Measurements from ENCODE around the gene MAN2A2. TPM values are rescaled to one million over a fixed set of nuclear protein-coding genes. Genes with fewer than 3 reads are reported as not detected.

The MAN2A2 gene
- total RNA-seq, 1 experiment from 2014 or later: 2.1 TPM

DNA sequence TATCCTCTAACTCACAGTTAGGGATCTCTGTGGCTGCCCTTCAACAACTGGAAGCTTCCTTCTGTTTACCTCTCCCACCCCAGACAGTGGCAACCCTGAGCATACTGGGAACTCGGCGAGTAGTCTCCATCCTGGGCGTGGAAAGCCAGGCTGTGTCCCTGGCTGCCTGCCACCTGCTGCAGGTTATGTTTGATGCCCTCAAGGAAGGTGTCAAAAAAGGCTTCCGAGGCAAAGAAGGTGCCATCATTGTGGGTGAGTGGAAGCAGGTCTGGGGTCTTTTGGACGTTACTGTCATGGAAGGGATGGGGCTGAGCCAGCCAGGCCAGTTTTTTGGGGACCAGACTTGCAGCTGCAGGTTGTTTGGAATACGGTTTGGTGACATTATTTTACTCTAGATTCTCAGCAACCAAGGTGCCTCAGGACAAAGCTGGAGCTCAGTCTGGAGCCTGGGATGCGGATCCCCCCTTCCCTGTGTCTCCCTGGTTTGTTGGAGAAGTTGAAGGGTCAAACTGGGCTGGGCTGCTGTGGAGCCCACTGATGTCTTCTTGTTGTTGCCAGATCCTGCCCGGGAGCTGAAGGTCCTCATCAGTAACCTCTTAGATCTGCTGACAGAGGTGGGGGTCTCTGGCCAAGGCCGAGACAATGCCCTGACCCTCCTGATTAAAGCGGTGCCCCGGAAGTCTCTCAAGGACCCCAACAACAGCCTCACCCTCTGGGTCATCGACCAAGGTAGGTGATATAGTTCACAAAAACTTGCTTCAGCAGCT, 39.4 kb downstream of the MAN2A2 start:
- DNase-seq (ENCODE audit: low read depth): no peak

DNA sequence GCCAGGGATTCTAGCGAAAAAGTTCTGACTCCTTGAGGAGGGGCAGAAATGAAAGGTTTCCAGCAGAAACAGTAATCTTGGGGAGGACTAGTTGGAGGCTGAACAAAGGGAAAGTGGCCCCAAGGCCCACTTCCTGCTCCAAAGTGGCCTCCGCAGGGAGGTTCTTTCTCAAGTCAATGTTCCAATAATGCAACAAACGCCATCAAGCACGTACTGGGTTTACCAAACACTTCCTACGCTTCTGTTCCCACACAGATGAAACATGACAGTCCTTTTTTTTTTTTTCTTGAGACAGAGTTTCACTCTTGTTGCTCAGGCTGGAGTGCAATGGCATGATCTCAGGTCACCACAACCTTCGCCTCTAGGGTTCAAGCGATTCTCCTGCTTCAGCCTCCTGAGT, 42.0 kb downstream of the MAN2A2 start:
- DNase-seq (ENCODE audit: low read depth): no peak

DNA sequence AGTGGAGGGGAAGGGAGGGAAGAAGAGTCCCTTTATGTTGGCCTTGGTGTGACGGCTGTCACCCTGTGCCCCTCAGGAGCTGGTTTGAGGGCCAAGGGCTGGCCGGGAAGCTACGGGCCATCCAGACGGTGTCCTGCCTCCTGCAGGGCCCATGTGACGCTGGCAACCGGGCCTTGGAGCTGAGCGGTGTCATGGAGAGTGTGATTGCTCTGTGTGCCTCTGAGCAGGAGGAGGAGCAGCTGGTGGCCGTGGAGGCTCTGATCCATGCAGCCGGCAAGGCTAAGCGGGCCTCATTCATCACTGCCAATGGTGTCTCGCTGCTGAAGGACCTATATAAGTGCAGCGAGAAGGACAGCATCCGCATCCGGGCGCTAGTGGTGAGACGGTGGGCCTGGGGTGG, 43.4 kb downstream of the MAN2A2 start:
- DNase-seq (ENCODE audit: low read depth): no peak

DNA sequence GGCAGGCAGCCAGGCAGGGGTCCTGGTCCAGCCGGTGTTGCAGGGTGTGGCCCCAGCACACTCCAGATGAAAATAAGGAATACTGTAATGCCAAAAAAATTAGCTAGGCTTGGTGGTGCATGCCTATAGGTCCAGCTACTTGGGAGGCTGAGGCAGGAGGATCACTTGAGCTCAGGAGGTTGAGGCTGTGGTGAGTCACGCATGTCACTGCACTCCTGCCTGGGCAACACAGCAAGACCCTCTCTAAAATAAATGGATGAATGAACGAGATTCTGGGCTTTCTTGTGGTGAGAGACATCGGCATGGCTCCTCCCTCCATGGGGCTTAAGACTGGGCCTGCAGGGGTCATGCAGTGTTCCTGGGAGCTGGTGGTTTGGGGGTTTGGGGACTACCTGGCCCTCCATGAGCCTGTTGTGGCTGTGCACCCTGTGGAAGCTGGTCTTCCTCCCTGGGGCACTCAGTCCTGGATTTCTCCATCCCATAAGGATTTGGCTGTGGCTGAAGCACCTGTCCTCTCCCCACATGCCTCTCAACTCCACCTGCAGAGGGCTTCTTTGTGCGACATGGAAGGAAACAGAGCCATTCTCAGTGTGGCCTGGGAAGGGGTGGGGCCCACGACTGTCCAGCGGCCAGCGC, 44.0 kb downstream of the MAN2A2 start:
- DNase-seq (ENCODE audit: low read depth): no peak

DNA sequence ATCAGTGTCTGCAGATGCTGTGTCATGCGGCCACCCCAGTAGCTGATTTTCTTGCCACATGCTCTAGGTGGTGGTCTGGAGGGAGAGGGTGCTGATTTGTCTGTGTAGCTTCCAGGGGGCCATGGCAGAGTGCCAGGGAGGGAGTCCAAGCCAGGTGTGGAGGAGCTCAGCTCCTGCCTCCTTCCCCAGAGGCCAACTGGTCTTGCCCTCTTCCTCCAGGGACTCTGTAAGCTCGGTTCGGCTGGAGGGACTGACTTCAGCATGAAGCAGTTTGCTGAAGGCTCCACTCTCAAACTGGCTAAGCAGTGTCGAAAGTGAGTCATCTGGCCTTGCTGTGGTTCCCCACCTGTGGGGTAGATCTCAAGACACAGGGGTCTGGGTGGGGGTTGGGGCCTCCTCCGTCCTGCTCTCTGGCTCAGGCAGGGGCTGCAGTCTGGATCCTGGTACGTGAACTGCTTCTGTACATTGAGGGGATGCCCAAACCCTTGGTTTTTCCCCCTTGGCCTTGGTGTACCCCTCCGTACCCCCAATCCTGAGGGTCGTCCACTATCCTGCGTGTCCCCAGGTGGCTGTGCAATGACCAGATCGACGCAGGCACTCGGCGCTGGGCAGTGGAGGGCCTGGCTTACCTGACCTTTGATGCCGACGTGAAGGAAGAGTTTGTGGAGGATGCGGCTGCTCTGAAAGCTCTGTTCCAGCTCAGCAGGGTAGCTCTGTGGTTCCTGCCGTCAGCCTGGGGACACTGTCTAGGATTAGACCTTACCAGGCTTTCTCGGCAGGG, 44.7 kb downstream of the MAN2A2 start:
- no peak for DNase-seq (ENCODE audit: low read depth)

DNA sequence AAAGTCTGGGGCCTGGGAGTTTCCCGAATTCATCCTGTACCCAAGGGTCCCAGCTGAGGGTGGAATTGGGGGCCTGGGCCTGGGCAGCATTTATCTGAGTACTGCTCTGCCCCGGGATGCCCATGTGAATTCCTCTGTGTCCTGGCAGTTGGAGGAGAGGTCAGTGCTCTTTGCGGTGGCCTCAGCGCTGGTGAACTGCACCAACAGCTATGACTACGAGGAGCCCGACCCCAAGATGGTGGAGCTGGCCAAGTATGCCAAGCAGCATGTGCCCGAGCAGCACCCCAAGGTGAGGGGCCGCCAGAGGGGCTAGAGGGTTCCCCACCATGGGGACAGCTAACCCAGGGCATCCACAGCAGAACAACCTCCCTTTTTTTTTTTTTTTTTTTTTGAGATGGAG, 45.4 kb downstream of the MAN2A2 start:
- no peak for DNase-seq (ENCODE audit: low read depth)

DNA sequence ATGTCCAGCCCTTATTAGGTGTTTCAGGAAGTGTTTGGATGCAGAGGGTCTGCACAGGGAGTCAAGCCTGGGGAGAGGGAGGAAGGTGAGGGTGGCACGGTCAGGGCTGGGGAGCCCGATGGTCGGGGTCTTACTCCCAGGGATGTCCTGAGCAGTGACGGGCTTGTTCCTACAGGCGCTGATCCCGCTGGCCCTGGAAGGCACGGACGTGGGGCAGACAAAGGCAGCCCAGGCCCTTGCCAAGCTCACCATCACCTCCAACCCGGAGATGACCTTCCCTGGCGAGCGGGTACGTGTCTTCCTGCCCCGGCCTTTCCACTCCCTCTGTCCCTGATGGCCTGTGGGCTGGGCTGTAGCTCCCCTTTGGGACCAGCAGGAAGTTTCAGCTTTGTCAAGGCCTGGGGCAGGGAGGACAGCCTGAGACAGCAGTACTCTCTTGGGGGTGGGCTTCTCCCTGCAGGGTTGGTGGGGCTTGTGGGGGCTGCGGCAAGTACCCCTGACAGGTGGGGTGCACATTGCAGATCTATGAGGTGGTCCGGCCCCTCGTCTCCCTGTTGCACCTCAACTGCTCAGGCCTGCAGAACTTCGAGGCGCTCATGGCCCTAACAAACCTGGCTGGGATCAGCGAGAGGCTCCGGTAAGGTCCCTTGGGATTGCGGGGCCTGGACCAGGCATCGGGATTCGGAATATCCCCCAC, 47.0 kb downstream of the MAN2A2 start:
- no peak for DNase-seq (ENCODE audit: low read depth)

DNA sequence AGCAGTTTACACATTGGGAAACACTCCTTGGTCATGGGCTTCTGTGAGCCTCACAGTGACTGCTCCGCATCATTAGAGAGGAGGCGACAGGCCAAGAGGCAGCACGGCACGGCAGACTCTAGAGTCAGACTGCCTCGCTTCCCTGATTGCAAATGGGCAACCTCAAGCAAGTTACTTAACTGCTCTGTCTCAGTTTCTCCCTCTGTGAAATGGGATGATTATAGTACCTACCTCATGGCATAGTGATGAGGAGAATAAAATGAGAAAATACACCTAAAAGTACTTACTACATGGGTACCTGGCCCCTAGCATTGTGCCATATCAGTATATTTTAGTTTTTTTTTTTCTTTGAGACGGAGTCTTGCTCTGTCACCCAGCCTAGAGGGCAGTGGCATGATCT, 47.6 kb downstream of the MAN2A2 start:
- no peak for DNase-seq (ENCODE audit: low read depth)

DNA sequence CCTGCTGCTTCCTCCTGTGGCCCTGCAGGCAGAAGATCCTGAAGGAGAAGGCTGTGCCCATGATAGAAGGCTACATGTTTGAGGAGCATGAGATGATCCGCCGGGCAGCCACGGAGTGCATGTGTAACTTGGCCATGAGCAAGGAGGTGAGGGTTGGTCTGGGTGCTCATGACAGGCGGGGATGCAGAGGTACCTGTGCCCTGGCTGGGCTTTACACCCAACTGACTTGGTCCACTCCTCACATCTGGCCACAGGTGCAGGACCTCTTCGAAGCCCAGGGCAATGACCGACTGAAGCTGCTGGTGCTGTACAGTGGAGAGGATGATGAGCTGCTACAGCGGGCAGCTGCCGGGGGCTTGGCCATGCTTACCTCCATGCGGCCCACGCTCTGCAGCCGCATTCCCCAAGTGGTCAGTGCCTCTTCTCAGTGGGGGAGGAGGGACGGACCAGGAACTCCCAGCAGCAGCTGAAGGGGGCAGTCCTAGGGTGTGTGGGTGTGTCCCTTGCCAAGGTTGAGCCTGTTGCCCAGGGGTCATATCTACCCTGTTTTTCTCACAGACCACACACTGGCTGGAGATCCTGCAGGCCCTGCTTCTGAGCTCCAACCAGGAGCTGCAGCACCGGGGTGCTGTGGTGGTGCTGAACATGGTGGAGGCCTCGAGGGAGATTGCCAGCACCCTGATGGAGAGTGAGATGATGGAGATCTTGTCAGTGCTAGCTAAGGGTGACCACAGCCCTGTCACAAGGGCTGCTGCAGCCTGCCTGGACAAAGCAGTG, 50.0 kb downstream of the MAN2A2 start:
- DNase-seq (ENCODE audit: low read depth): no peak

DNA sequence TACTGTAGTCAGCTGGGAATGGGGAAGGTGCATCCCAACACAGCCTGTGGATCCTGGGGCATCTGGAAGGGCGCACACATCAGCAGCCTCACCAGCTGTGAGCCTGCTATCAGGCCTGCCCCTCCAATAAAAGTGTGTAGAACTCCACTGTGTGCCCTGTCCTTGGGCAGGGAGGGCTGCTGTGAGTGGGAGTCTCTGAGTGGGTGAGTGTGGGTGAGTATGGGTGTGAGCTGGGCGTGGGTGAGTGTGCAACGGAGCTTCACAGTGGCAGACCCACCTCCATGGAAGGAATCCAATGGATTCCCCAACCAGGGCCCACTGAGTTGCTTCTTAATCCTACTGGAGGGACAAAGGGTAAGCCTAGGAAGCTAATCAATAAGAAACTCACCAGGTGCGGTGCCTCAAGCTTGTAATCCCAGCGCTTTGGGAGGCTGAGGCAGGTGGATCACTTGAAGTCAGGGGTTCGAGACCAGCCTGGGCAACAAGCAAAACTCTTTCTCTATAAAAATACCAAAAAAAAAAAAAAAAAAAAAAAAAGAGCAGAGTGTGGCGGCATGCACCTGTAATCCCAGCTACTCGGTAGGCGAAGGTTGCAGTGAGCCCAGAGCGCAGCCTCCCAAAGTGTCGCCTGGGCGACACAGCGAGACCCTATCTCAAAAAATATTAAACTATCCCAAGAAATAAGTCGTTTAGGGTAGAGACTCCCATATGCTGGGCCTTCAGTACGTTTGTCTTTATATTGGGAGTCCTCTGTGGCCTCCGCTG, 51.0 kb downstream of the MAN2A2 start:
- no peak for DNase-seq (ENCODE audit: low read depth)

DNA sequence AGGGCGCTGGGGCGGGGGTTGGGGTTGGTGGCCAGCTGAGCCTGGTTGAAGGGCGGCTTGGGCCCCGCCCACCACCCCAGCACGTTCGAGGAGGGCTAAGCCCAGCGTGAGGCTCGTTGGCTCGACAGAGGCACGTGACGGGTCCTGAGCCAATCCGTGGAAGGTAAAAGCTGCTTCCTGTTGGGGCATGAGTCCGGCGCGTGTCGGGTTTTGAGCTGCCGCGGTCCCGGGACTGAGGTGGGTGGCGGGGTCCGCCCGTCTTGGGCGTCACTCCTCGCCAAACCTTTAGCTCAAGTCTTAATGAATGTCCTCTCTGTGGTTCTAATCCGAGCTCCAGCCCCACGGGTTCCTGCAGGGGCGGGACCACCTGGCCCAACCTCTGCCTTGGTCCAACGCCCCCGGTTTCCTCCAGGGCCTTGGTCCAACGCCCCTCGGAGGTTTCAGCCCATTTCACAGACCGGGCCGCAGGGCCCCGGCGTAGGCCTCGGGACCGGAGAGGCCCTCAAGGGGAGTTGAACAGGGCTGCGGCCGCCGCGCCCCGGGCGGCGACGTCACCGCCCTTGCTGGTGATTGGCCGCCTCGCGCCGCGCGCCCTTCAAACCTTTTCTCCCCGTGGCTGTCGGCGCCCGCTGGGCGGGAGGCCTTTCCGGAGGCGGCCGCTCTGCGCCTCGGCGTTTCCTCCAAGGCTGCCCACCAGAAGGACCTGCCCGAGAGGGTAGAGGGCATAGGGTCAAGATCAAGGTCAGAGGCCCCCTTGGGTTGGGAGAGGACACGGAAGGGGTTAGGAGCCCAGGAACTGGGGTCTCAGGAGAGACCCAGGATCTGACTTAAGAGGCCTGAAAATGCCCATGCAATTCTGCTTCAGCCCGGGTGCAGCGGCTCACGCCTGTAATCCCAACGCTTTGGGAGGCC, 51.9 kb downstream of the MAN2A2 start, which contains the start of gene RCCD1:
RCCD1 (plus strand) TSS at position 173 of the 912 bp plus-strand sequence. CDS start 1,851 bp downstream, outside the sequence.
- DNase-seq (ENCODE audit: low read depth): peak; percentile 96

DNA sequence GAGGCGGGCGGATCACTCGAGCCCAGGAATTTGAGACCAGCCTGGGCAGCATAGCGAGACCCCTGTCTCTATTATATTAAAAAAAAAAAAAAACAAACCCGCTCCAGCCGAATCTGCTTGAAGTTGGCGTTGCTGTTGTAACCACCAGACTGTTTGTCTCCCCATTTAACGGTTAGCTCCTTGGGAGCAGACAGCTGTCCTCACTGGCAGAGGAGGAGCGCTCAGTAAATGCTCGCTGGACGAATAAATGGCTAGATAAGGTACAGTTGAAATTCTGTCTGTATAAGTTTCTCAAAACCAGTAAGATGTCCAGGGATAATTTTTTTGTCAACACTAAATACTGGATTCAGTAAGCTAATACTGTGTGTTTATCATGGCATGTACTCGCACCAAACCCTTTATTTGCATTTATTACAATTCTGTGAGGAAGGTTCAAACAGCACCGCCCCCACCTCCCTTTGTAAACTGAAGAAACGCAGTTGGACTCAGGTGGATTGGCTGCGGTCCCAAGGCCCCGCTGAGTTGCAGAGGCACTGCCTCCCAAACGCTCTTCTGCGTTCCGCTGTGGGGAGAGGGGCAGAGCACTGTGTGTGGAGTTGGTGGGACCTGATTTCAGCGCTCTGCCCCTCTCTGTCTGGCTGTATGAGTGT, 52.6 kb downstream of the MAN2A2 start:
- peak; percentile 28 for DNase-seq (ENCODE audit: low read depth)

DNA sequence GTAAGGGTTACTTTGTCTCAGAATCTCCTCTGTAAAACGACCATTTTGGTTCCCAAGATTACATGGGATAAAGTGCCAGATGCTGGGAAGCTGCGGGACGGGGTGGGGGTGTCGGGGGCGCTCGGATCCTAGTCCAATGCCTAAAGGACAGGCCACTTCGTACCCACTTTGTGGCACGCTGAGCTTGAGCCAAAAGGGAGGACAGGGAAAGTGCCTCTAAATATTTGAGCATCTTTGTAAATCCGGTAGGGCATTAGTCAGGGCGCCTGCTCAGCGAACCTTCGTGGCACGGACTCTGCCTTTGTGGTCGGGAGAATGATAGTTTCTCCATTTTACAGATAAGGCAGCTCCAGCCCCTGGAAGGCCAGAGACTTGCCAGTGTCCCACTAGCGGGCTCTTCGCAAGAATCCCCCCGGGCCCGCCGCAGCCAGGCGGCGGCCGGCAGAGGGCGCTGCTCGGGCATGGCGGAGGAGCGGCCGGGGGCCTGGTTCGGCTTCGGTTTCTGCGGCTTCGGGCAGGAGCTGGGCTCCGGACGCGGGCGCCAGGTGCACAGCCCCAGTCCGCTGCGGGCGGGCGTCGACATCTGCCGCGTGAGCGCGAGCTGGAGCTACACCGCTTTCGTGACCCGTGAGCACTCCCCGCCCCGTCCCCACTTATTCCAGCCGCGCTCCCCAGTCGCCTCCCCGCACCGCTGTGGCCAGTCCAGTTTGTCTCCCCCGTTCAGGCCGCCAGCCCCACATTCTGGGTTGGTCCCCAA, 53.4 kb downstream of the MAN2A2 start:
- peak; percentile 70 for DNase-seq (ENCODE audit: low read depth)

DNA sequence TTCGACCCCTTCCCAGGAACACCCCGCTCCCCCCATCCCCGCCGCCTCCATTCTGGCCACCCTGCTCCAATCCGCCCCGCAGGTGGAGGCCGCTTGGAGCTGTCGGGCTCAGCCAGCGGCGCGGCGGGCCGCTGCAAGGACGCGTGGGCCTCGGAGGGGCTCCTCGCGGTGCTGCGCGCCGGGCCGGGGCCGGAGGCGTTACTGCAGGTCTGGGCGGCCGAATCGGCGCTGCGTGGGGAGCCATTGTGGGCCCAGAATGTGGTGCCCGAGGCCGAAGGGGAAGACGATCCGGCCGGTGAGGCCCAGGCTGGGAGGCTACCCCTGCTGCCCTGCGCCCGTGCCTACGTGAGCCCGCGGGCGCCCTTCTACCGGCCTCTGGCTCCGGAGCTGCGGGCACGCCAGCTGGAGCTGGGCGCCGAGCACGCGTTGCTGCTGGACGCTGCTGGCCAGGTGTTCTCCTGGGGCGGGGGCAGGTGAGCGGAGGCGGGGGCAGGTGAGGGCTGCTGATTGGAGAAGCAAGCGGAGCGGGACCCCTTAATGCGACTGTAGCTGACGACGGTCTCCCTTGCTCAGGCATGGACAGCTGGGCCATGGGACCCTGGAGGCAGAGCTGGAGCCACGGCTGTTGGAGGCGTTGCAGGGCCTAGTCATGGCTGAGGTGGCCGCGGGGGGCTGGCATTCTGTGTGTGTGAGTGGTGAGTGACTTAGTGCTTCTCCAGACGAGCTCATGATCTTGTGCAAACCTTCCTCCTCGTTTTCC, 54.1 kb downstream of the MAN2A2 start:
- DNase-seq (ENCODE audit: low read depth): no peak

DNA sequence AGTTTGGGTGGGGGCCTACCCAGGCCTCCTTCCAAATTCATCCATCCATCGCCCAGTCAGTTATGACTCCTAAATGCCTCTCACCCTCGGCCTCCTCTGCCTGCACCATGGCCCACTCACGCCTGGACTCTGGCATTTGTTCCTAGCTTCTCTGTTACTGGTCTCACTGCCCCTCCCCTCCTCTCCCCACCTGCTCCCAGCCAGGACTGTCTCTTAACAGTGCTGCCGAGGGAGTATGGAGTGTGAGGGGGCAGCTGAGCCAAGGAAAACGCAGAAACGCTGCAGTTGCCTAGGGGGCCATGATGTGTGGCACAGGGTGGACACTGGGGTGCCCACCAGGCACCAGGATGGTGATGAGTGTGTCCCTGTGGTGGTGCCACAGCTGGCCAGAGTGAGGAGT, 54.7 kb downstream of the MAN2A2 start:
- DNase-seq (ENCODE audit: low read depth): no peak

DNA sequence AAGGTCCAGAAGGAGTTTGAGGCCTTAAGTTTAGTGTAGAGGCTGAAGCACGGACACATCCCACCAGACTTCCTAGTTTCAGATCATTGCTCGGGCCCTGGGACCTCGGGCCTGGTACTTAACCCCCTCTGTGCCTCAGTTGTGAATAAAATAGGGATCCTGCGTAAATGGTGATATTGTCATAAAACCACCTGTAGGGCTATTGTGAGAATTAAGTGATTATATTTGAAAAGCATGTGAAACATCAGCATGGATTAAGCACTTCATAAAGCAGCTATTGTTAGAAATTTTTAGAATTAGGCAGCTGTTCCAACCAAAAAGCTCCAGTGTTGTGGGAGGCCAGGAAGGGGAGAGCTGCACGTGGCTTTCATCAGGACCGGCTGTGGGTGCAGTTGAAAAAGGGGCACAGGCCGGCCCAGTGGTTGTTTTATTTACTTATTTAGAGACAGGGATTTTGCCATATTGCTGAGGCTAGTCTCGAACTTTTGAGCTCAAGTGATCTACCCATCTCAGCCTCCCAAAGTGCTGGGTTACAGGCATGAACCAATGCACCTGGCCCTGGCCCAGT, 56.0 kb downstream of the MAN2A2 start:
- no peak for DNase-seq (ENCODE audit: low read depth)

DNA sequence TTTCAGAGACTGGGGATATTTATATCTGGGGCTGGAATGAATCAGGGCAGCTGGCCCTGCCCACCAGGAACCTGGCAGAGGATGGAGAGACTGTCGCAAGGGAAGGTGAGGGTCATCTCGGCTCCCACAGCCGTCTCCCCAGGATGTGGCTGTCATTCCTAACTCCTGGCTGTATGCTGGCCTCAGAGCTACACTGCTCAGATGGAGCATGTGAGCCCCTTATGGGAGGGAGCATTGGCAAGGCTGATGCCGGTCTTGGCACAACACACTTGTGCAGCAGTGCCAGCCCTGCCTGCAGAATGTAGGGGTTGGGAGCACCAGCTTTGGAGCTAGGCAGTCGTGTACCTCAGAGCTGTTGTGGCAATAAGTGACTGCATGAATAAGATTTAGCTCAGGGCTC, 56.8 kb downstream of the MAN2A2 start:
- no peak for DNase-seq (ENCODE audit: low read depth)

Data from Daoy (cell line).